Stimulated activated CD4-positive, alpha-beta T cell treated with anti-CD3 and anti-CD28 coated beads, Interleukin-12 subunit alpha, Interleukin-12 subunit beta, amount 100 ng/mL, for 4 hours (primary cell): ENCODE data around the gene CNTNAP3.
"Not testable (repeated sequence)": the region's sequence is repeated elsewhere in the genome, so short reads cannot be mapped to it uniquely, and the experiment has no call there.

Experiments
- DNase-seq: peaks from one replicate; pipeline ENCODE4 v3.0.0-alpha.2; 2020

The CNTNAP3 gene

DNA sequence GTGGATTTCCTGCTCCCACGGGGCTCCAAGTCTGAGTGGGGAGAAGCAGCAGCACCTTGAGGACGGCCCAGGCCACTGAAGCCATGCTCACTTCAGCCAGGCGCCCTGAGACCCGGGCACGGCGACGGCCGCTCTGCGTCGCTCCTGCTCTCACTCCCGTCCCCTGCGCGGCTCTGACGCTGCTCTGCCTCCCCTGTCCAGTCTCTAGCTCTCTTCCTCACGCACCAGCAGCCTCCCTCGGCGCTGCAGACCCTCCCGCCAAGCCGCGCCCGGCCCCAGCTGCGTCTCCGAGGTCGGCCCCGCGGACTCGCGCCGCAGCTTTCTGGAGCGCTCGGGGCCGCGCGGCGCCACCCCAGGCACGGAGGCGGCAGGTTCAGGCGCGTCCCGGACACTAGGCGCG is at the start of gene CNTNAP3:
TSS of gene CNTNAP3 (minus strand) at position 188 of the 400 bp plus-strand sequence. CDS start at position 85, 103 bp downstream.
- not testable (repeated sequence) for DNase-seq

DNA sequence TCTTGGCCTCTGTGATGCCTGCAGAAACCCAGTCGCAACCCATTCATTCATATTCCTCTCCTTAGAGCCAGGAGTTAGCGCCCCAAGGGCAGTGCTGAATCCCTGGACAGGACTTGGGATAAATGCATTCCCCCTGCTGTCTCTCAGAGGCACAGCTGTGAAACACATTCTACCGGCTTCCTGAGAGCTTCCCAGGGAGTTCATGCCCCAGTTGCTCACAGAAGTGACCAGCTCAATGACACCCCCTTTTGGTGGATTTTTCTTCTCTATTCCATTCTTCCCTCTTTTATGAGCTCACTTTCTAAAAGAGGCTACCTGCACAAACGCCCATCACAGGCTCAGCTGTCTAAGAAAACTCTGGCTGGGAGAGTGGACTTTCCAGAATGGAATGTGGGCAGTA is 8.0 kb downstream of the CNTNAP3 start:
- not testable (repeated sequence) for DNase-seq

DNA sequence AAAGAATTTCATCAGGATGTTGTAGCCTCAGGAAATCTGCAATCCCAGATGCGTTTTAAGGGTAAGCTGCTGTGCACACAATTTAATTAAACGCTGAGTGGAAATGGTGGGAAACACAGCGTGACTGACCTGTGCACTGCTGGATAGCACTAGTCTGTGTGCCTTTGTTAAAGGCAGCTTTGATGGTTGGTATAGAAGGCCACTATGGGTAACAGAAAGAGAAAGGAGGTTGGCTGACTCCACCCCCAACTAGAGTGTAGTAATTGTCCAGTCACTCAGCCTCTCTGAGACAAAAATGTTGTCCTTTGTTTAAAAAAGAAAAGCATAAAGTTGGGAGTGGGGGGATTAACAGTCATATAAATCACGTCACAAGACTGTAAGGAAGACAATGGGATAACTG is 45.5 kb downstream of the CNTNAP3 start:
- not testable (repeated sequence) for DNase-seq

DNA sequence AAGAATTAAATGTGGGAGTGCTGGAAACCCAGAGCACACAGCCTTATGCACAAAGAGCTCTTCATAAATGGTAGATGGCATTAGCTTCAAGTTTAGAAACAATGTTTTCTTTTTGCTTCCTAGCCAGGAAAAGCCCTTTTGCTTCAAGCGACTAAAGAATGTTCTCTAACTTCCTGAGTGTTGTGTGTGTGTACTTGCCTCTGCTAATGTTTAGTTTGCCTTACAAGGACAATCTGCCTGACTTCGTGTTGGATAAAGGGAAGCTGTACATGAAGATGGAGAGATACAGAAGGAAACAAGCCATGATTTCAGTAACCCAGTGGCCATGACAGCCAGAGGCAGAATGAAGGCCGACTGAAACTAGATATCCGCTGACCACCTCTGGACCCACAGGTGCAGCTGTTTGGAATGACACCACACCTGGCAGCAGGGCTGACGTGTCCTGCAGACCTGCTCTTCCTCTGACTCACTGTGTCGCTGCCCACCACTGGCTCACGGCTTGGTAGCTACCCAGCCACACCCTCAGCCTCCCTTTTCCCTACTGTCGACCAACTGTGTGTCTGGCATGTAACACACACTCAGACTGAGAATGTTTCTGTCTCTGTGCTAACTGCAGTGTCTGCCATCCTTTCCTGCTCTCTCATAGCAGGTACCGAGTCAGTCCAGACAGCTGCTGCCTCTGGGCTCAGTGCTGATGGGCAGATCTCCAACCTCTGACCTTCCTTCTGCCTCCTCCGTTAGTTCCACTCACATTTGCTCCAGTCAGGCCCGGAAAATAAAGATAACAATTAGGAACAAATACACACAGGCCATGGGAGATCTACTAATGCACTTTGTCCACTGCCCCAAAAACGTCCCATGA is 55.6 kb downstream of the CNTNAP3 start:
- not testable (repeated sequence) for DNase-seq

DNA sequence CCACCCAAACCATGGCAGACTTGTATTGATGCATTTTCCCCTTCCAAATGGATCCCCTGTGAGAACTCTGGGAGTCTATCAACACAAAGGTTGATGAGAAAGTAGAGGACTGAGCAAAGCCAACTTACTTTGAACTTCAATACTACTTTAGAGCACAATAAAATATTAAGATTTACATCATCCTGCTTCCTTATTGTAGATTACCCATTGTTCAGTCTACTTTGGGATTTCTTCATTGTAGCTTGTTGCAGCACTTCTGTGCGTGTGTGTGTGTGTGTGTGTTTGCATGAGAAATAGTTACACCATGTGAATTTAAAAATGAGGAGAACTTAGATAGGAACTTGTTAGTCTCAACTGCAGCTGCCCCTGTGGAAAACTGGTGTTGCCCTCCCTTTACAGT is 72.0 kb downstream of the CNTNAP3 start:
- not testable (repeated sequence) for DNase-seq

DNA sequence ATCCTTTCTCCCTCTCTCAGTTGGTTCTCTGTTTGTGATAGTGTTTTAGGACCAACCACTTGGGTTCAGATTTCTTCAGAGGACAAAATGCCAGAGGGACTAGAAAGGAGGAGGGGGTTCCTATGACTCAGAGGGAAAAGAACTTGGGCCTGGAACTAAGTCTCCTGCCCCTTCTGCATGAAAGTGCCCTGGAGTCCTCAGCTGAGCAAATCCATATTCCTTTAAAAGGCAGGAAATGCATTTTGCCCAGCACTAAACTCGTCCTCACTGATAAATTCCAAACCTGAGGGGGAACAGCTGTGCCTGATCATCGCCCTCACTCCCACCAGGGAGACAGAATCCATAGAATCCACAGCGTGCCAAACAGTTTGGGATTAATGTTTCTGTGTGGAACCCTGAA is 78.2 kb downstream of the CNTNAP3 start:
- DNase-seq = not testable (repeated sequence)

DNA sequence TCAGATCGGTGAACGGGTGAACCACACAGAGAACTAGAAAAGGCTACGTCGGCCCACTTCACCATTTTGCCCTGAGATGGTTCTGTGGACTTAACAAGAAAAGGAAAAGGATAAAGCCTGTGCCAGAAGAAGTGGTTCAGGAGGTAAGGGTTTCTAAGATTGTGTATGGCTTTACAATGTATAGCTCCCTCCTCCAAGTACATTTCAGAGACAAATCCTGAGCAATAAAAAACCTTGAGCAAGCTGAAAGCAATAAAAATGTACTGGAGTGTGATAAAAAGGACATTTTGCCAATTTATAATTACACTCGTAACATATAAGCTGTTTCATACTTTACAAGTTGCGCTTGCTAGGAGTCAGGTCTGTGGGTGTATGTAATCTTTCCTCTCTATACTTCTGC is 81.3 kb downstream of the CNTNAP3 start:
- not testable (repeated sequence) for DNase-seq

DNA sequence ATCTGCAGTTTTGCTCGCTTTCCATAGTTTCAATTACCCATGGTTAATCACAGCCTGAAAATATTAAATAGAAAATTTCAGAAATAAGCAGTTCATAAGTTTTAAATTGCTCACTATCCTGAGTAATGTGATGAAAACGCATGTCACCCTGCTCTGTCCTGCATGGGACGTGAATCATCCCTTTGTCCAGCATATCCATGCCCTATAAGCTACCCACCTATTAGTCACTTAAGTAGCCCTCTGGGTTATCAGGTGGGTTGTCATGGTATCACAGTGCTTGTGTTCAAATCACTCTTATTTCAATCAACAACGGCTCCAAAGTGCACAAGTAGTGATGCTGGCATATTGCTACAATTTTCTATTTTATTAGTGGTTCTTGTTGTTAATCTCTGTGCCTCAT is 82.1 kb downstream of the CNTNAP3 start:
- not testable (repeated sequence) for DNase-seq

DNA sequence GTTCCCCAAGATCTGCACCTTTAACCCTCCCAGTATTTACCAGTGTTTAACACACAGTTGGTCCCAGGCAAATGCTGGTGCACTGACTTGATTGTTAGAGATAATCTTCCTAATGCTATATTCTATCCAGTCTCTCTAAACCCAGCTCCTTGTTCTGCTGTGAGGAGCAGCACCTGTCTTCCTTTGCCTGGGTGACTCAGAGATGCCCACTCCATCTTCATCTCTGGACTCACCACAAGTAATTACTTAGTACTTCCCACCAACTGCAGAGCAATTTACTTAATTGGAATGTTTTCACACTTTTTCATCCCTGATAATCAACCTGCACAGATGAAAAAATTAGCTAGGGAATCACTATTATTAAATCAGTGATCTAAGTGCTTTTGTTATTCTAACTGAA is 87.6 kb downstream of the CNTNAP3 start:
- DNase-seq = not testable (repeated sequence)

DNA sequence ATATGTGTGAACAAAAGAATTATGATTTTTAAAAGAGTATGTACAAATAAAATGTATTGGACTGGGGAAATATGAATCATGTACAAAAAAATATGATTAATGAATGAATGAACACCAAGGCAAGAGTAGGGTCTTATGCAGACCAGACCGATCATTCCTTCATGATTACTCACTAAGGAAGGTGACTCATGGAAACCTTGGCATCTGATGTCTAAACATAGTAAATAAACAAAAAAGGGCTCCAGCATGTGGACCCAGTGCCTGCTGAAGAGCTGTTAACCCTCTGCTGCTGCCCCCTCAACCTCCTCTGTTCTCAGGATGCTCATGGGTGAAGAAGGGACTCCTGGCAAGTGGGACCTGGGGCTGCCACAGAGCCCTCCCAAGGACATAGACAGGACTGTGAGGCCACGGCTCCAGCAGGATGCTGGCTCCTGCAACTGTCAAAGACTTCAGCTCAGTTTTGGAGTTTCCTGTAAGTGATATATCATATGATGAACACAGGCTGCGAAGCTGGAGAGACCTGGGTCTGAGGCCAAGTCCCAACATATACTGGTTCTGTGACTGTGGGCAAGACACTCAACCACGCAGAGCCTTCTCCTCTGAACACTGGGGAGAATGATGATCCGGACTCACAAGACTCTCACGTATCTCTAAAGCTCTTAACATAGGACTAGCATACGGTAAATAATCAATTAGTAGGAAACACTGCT is 89.8 kb downstream of the CNTNAP3 start:
- not testable (repeated sequence) for DNase-seq

DNA sequence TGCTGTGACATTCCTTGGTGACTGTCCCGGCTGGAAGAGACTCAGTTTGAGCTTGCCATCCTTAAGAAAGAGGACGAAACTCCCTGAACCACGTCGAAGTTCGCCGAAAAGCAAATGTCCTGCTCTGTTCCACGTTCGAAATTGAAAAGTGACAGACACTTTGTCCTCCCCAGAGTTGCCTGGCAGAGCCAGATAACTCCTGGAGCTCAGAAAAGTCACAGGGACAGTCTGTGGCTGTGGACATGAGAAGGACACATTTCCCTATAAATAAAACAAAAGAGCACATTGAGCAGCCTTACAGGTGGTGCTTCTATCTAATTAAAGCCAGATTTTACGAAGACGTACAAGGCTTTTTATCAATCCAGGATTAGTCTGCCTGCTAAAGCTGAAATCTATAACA is 116.6 kb downstream of the CNTNAP3 start:
- not testable (repeated sequence) for DNase-seq

DNA sequence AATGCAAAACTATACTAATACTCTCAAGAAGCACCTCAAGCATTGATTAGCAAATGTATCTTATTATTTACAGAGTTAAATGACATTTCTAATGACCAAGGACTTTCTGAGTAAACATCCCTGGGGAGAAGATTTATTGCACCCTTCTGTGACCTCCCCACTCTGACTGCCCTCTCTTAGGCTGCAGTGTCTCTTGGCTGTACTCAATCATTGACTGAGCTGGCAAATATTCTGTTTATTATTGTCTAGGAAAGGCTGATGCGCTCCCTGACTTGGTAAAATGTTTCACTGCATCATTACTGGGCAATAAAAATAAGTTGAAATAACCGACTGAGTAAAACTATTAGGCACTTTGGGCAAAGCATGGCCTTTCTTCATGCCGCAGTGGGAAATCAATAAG is 130.3 kb downstream of the CNTNAP3 start:
- DNase-seq = not testable (repeated sequence)

DNA sequence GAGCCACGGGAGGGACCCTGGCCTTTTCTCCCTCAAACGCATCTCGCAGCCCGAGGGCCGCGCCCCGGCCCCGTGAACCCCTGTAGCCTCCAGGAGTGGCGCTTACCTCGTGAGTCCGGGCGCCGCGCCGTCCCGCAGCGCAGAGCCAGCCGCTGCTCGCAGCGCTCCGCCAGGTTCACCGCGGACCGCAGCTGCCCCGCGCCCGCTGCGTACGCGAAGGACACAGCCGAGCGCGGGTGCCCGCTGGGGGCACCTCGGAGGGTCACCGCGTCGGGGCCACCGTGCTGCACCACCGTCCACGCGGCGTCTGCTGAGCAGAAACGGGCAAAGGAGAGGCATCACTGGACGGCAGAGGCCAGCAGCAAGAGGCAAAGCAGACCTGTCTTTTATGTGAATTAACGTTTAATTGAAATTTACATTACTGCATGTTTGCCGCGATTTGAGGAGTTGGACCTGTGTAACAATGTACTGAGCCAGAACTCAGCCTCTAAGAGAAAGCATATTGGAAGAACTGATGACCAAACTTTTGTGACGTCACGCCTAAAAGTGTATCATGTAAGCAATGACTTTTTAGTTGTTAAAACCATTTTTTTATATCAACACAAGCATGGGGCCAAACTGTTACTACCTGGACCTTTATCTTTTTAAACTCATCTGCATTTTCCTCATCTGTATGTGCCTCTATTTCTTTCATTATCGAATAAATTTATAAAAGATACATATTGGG is 155.0 kb downstream of the CNTNAP3 start:
- DNase-seq = not testable (repeated sequence)

DNA sequence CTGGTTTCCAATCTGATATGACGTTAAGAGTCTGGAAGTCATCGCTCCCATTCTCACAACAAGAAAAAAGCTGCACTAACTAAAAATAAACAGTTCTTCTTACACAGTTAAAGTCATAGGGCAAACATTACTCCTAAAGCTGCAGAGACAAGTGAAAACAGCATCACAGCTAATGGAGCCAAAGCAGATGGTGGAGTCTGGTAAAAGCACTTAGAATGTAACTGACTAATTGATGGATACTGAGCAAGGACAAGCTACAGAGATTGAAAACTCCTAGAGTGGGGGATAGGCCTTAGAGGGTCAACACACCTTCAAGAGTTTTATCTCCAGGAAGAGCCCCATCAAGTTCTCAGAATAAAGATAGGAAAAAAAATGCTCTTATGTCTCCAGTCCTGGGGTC is 166.6 kb downstream of the CNTNAP3 start:
- DNase-seq = not testable (repeated sequence)

DNA sequence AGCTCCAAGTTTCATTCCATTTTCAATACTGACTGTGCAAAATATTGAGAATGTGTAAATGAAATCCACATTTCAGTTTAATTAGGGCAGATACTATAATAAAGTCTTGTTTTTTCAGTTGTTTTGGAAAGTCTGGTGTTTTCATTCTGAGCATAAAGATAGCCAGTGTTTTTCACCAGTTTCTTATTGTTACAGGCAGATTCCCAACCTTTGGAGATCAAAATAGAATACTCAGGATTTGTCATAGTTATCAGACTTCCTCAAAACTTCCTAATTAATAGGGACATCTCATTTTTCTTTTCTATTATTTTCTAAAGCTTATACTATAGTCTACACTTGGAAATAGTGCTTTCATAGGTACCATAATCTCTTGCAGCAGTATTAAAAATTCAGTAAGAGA is 176.2 kb downstream of the CNTNAP3 start:
- not testable (repeated sequence) for DNase-seq

DNA sequence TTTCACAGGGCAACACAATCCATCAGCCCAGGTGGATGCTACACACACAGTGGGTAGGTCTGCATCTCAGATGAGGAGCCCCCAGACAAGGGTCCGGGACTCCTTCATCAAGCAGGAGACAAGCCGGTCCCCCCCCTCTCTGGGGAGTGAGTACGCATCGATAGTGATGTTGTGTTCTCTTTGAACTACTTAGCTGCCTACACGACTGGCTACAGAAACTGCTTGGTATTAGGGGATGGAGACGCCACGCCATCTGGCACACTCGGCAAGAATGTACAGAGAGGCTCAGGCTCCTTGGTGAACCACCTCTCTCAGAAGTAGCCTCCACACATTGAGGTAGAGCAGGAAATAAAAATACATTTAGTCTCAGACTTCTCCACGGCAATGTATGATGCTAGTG is 179.8 kb downstream of the CNTNAP3 start:
- no peak for DNase-seq

DNA sequence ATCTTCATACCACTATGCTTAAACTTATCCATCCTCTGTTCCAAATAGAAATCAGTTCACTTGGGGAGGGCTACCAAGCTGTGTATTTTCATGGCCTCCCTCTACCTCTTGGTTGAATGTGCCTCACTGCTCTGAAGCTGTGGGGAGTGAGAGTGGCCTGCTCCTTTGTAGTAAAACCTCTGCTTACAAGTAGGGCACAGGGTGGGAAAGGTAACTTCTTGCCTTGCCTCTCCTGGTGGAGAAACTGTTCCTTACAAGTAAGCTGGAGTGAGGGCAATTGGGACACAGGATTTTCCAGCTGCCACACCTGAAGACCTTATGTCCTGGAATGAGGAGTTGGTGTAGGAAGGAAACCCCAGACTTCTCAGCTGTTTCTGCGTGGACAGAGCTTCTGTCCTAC is 190.8 kb downstream of the CNTNAP3 start:
- DNase-seq = not testable (repeated sequence)

DNA sequence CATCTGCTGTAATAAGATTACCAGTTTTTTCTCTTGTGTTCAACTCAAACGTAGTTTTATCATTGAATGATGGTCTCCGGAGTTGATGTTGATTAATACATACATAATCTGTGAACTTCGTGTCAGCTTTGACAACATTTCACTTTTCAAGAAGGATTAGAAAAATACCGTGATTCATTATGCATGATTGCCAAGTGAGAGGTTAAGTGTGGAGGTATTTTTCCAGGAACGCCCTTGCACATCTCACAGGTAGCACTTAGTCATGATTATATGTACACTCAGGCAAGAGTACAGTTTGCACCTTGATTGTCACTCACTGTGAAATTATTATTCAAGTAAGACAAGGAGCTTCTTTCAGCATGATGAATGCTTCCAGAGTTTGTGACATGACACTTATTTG is 202.7 kb downstream of the CNTNAP3 start:
- not testable (repeated sequence) for DNase-seq

DNA sequence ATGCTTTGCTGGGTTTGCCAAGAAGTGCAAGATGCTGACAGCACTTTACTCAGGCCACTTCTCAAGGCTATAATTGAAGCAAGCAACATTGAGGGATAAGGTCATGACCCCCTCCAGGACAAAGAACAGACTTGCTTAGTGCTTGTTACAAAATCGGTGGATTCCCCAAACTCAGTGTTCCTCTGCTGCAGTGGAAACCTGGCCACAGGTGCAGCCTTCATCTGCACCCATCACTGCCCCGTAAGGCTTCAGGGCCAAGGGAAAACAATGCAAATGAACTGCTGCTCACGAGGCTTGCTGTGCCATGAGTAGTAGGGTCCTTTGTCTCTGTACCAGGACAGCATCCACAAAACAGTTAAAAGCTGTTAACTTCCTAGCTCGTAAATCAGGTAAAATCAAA is 205.4 kb downstream of the CNTNAP3 start:
- not testable (repeated sequence) for DNase-seq

DNA sequence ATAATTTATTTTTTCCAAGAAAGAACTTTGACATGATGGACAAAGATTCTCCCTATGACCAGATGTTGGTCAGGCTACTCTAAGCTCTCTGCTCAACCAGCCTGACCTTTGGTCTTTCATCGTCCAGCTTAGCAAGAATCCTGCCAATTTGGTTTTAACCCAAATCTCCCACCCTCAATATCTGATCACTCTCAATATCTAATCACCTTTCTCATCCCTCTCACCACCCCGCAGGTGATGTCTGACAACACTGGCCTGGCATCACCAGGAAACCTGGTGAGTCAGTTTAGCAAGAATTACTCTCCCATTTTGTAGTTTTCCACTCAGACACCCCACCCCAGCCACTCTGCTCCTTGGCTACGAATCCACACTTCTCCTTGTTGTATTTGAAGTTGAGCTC is 207.9 kb downstream of the CNTNAP3 start:
- DNase-seq = not testable (repeated sequence)

DNA sequence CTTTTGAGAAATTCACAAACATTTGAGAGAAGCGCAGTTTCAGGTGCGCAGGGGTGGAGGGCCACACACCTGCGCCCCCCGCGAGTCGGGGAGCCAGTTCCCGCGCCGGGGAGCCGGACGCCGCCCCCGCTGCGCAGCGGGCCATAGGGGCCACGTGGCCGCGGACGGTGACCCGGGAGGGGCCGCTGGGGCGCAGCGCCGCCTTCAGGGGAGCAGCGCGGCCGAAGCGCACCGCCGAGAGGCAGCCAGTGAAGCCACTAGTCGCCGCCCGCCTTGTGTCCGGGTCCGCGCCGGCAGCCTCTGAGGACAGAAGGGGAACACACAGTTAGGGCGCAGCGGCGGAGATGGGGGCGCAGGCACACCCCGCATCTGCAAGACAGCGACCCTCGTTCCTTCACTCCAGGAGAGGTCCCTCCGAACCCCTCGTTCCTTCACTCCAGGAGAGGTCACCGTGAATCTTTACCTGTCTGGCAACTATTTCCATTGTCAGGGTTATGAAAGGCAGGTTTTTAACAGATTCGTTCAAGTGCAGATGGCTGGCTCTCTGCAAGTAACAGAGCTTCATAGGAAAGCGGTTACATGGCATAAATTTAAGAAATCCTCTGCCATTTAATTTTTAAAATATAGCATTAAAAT is 209.2 kb downstream of the CNTNAP3 start:
- not testable (repeated sequence) for DNase-seq

DNA sequence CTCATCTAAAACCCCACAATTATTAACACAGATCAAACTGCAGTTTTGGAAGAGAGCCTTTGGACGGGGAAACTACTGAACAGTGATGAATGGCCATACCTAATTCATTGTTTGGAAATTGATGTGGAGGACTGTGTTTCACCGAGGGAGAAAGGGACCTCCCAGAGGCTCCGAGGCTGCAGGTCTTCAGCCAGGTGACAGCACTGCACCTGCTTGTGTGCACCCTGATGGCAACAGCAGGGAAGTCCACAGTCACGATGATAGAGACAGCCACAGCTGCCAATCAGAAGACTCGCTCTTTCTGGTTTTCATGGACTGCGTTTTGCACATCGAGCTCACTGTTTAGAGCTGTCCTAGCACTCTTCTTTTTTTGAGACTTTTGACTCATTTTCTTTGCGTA is 214.4 kb downstream of the CNTNAP3 start:
- not testable (repeated sequence) for DNase-seq

DNA sequence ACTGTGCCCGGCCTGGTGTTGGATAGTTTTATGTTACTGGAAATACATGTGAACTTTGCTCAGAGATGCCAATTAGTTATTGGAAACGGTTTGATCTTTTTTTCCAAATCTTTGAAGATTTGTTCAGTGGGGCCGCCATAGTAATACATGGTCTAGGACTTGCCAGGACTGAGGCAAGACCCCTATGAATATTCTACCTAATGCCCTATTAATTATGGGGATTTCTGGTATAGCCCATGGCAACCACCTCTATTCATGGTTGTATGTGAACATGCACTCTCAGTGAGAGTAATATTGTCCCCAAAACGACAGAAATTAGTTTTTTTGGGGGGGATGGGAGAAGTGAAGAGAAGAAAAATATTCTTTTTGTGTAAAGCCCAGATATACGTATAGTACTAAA is 220.3 kb downstream of the CNTNAP3 start:
- DNase-seq = not testable (repeated sequence)
